GM18951 (cell line): ENCODE measurements around the gene STBD1.

Experiments
- POLR2A ChIP-seq: IDR thresholded peaks from 4 replicates; pipeline ENCODE4 v1.6.1; 2011; ENCODE audit warnings: mild to moderate bottlenecking; ENCODE audit not compliant: insufficient read length, insufficient read depth; ENCODE audit errors: extremely low read depth
- in situ Hi-C: fragments of 300-500 bp; cut with MboI; formaldehyde crosslinking; loops from one replicate; pipeline ENCODE4 v1.12.0; 2022; ENCODE audit warnings: low sequenced_read_pairs, mixed read lengths, inconsistent platforms; ENCODE audit not compliant: unreplicated experiment

The STBD1 gene

GRCh38 chr4:76305971-76306881, at the start of gene STBD1:
TSS of gene STBD1 (plus strand) at chr4:76306733. CDS start at chr4:76306770, 37 bp downstream.
- no peak for TF ChIP-seq POLR2A
- in situ Hi-C loops, result no loop called here

GRCh38 chr4:76256968-76257367, 49.6 kb upstream of the STBD1 start:
- no peak for TF ChIP-seq POLR2A
- in situ Hi-C loops, result no loop called here

GRCh38 chr4:76257824-76258223, 48.7 kb upstream of the STBD1 start:
- in situ Hi-C loops, result no loop called here
- TF ChIP-seq POLR2A, result no peak

- in situ Hi-C loops, result no loop called here
Measured at GRCh38 chr4:76260571-76260970, 46.0 kb upstream of the STBD1 start.

GRCh38 chr4:76265631-76266218, 40.8 kb upstream of the STBD1 start:
- TF ChIP-seq POLR2A, result no peak
- in situ Hi-C loops, result no loop called here

More at GRCh38 chr4:76260571-76260970, 46.0 kb upstream of the STBD1 start:
- TF ChIP-seq POLR2A, result no peak

GRCh38 chr4:76266627-76267026, 39.9 kb upstream of the STBD1 start:
- TF ChIP-seq POLR2A, result no peak
- in situ Hi-C loops, result no loop called here

GRCh38 chr4:76267811-76268210, 38.7 kb upstream of the STBD1 start:
- TF ChIP-seq POLR2A, result no peak
- in situ Hi-C loops, result no loop called here

GRCh38 chr4:76270244-76271175, 36.0 kb upstream of the STBD1 start:
- in situ Hi-C loops, result no loop called here
- TF ChIP-seq POLR2A, result no peak

GRCh38 chr4:76271248-76271647, 35.3 kb upstream of the STBD1 start:
- in situ Hi-C loops, result no loop called here
- no peak for TF ChIP-seq POLR2A

- no peak for TF ChIP-seq POLR2A
- in situ Hi-C loops, result no loop called here
Measured at GRCh38 chr4:76272073-76272472, 34.5 kb upstream of the STBD1 start.

- in situ Hi-C loops, result no loop called here
- TF ChIP-seq POLR2A, result no peak
Measured at GRCh38 chr4:76272582-76272981, 34.0 kb upstream of the STBD1 start.

GRCh38 chr4:76272999-76273398, 33.5 kb upstream of the STBD1 start:
- TF ChIP-seq POLR2A, result no peak
- in situ Hi-C loops, result no loop called here

- in situ Hi-C loops, result no loop called here
Measured at GRCh38 chr4:76275486-76276124, 30.9 kb upstream of the STBD1 start.

GRCh38 chr4:76276813-76277212, 29.7 kb upstream of the STBD1 start:
- TF ChIP-seq POLR2A, result no peak
- in situ Hi-C loops, result no loop called here

More at GRCh38 chr4:76275486-76276124, 30.9 kb upstream of the STBD1 start:
- no peak for TF ChIP-seq POLR2A
